HepG2 (cell line): Measurements from ENCODE around the gene TXNL4A. TPM values are rescaled to one million over a fixed set of nuclear protein-coding genes. Genes with fewer than 3 reads are reported as not detected.

Experiments used
- ATAC-seq: fragments of 200-7000 bp; cut with Tn5 transposase; 3 replicates; pipeline ENCODE4 v1.9.1; 2020; ENCODE audit warnings: mild to moderate bottlenecking, moderate library complexity
- BruUV-seq: library from RNA; stranded (reverse); fragments of 400-500 nt; replicated peaks from 2 replicates; lab custom pipeline; 2021; lab: Mats Ljungman, UMichigan
- CTCF ChIA-PET: fragments of 300-600 bp; formaldehyde crosslinking; extraction: SDS; loops from one replicate; lab custom pipeline; 2021; ENCODE audit warnings: low total read pairs, inconsistent platforms, low intra/inter-chr PET ratio; lab: Yijun Ruan, JAX
- POLR2A ChIA-PET: fragments of 350-600 bp; sonication (Branson Sonifier 250); formaldehyde crosslinking; loops from one replicate; lab custom pipeline; 2020; ENCODE audit warnings: antibody characterized with exemption, inconsistent platforms; lab: Yijun Ruan, JAX
- DNase-seq: peaks from one replicate; pipeline ENCODE4 v3.0.0-alpha.2; 2015; ENCODE audit warnings: low spot score
- FAIRE-seq: peaks from 3 replicates; lab custom pipeline; 2011; peaks lifted over from hg19 to GRCh38; lab: Jason Lieb, UNC
- H2AFZ ChIP-seq: one replicate; pipeline ENCODE4 v1.6.1; 2011; ENCODE audit warnings: low read length, inconsistent platforms
- H3K27ac ChIP-seq: fragments of 300-600 bp; 3 replicates; pipeline ENCODE4 v1.8.0; 2011; ENCODE audit warnings: mixed run types, mild to moderate bottlenecking, mixed read lengths, low read length, inconsistent platforms; ENCODE audit not compliant: insufficient read depth; ENCODE audit errors: extremely low read length
- H3K27me3 ChIP-seq, 2 experiments: fragments of 200-600 bp in 1 of 2; 2 replicates in 1 of 2; 3 replicates in 1 of 2; pipeline versions ENCODE4 v1.6.0 to v1.8.0; 2011; ENCODE audit warnings: low read length in 2 of 2, mild to moderate bottlenecking in 2 of 2, moderate library complexity in 2 of 2, inconsistent platforms in 1 of 2; ENCODE audit not compliant: insufficient read depth in 2 of 2, control insufficient read depth in 1 of 2
- H3K36me3 ChIP-seq, 2 experiments: fragments of 200-600 bp in 1 of 2; replicated peaks in 1 of 2; 2 replicates in 1 of 2; 3 replicates in 1 of 2; pipeline versions ENCODE4 v1.5.1 to v1.8.0; 2011; ENCODE audit warnings: low read length in 2 of 2, inconsistent platforms in 1 of 2; ENCODE audit not compliant: insufficient read depth in 2 of 2, control insufficient read depth in 1 of 2
- H3K4me1 ChIP-seq: 2 replicates; pipeline ENCODE4 v1.5.1; 2012; ENCODE audit warnings: low read length, inconsistent platforms; ENCODE audit not compliant: insufficient read depth
- H3K4me2 ChIP-seq: 2 replicates; pipeline ENCODE4 v1.6.0; 2011; ENCODE audit warnings: low read depth, low read length, inconsistent platforms
- H3K4me3 ChIP-seq, 3 experiments: fragments of 200-600 bp in 1 of 3; sonication (generic), shearing (Covaris generic) in 1 of 3; replicated peaks in 1 of 3; 2 replicates each; pipeline ENCODE4 v1.5.1; 2011 to 2016; ENCODE audit warnings: low read length in 3 of 3, inconsistent platforms in 2 of 3, low read depth in 2 of 3, mild to moderate bottlenecking in 2 of 3, control low read depth in 1 of 3, mixed read lengths in 1 of 3; ENCODE audit not compliant: insufficient read depth in 1 of 3
- H3K79me2 ChIP-seq: one replicate; pipeline ENCODE4 v1.6.1; 2011; ENCODE audit warnings: low read length, inconsistent platforms; ENCODE audit not compliant: insufficient read depth
- H3K9ac ChIP-seq: 2 replicates; pipeline ENCODE4 v1.6.0; 2011; ENCODE audit warnings: mild to moderate bottlenecking, low read depth, low read length, inconsistent platforms; ENCODE audit not compliant: insufficient read depth
- H3K9me3 ChIP-seq: 2 replicates; pipeline ENCODE4 v1.5.1; 2012; ENCODE audit warnings: mild to moderate bottlenecking, low read length
- H4K20me1 ChIP-seq: 2 replicates; pipeline ENCODE4 v1.6.0; 2011; ENCODE audit warnings: inconsistent platforms, mild to moderate bottlenecking, low read length, moderate library complexity; ENCODE audit not compliant: insufficient read depth
- CBX1 ChIP-seq: IDR thresholded peaks from one replicate; pipeline ENCODE4 v1.6.1; 2016; ENCODE audit warnings: antibody characterized with exemption, low read depth
- CEBPG ChIP-seq: IDR thresholded peaks from 2 replicates; pipeline ENCODE4 v1.6.1; 2016
- SP5 ChIP-seq: IDR thresholded peaks from 2 replicates; pipeline ENCODE4 v1.6.1; 2016; ENCODE audit warnings: low read depth, borderline replicate concordance
- SRSF9 ChIP-seq: fragments of 200-400 bp; formaldehyde crosslinking; IDR thresholded peaks from 2 replicates; pipeline ENCODE4 v1.6.1; 2018; ENCODE audit warnings: borderline replicate concordance, mild to moderate bottlenecking, low read depth, low read length; ENCODE audit not compliant: insufficient read depth, poor library complexity, severe bottlenecking
- TEAD3 ChIP-seq: optimal IDR thresholded peaks from 2 replicates; pipeline ENCODE3; 2016; ENCODE audit warnings: borderline replicate concordance
- TOE1 ChIP-seq: sonication (generic); formaldehyde crosslinking; IDR thresholded peaks from 2 replicates; pipeline ENCODE4 v1.4.0; 2020; ENCODE audit warnings: mild to moderate bottlenecking, missing genetic modification reagents
- WGBS: methylation state at CpG from one replicate; pipeline ENCODE4 v1.1.6; 2017; ENCODE audit warnings: low lambda C conversion rate; 5-methylcytosine and 5-hydroxymethylcytosine counted together
- in situ Hi-C: cut with HindIII; loops from 2 replicates; pipeline ENCODE4 v1.10.0; 2017; ENCODE audit warnings: low pct_unique_long_range_greater_than_20kb; ENCODE audit not compliant: extremely low pct_ligation_motif_present
- intact Hi-C: fragments of 100-400 bp; cut with micrococcal nuclease; formaldehyde crosslinking; loops from one replicate; pipeline ENCODE4 v1.10.0; 2022; ENCODE audit not compliant: unreplicated experiment
- polyA plus RNA-seq, 8 experiments: library from polyadenylated mRNA; depleted of rRNA in 3 of 8; stranded (reverse) in 7 of 8; unstranded in 1 of 8; fragments of >200 nt; fragmentation: Illumina TruSeq in 4 of 8; extraction: Trizol in 4 of 8; gene quantifications; 2 replicates each; pipeline versions ENCODE4 v1.2.1 to v1.2.3, GENCODE V29; 2011 to 2016; ENCODE audit warnings: low read depth in 4 of 8, missing spikeins in 1 of 8, mixed read lengths in 1 of 8; ENCODE audit not compliant: insufficient read depth in 1 of 8
- total RNA-seq, 5 experiments: library from RNA; depleted of rRNA; stranded (reverse); fragments of >200 nt; fragmentation: Illumina TruSeq; extraction: Trizol; gene quantifications; 2 replicates each; pipeline ENCODE4 v1.2.3, GENCODE V29; 2016; ENCODE audit warnings: low read depth in 1 of 5
- TF ChIP-seq, protein P1 (sequence below), 2 experiments: IDR thresholded peaks; 2 replicates each; pipeline ENCODE4 v1.6.1; 2011 to 2012; ENCODE audit warnings: low read length in 2 of 2, borderline replicate concordance in 1 of 2, low read depth in 1 of 2, mild to moderate bottlenecking in 1 of 2, moderate library complexity in 1 of 2
- TF ChIP-seq, protein P2 (sequence below): sonication (generic); formaldehyde crosslinking; IDR thresholded peaks from 2 replicates; pipeline ENCODE4 v1.5.1; 2020; ENCODE audit warnings: mild to moderate bottlenecking, missing genetic modification reagents, borderline replicate concordance

The TXNL4A gene
- total and polyA plus RNA-seq, 2 of the 13 experiments (the other 11 are each of a cell fraction or from before 2014, with no cell fraction given), result 172 to 202 TPM

DNA sequence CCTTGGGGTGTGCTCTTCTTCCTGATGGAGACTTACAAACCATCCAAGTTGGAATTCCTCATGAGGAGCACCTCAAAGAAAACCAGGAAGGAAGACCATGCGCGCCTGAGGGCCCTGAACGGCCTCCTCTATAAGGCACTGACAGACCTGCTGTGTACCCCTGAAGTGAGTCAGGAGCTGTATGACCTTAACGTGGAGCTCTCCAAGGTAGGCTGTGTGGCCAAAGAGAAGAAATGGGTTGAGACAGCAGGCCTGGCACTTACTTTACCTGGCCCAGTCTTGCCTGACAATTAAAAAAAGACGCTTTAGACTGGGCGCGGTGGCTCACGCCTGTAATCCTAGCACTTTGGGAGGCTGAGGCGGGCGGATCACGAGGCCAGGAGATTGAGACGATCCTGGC is 48.9 kb upstream of the TXNL4A start:
- ATAC-seq (no peak), DNase-seq (no peak), FAIRE-seq (no peak)
- Histone ChIP-seq H3K9me3 (no peaks in the 10 kb centered on the region), H4K20me1 (peaks cover 7% of the 10 kb centered on the region; the same call in 1 of the 2 replicates), H3K4me2 (no peak overlapping the region), H2AFZ (no peak overlapping the region), H3K79me2 (peaks cover 27% of the 10 kb centered on the region), H3K36me3 (peaks cover 11 to 37% of the 10 kb centered on the region in 2 experiments; a peak in 4 of 5 replicates), H3K9ac (no peak overlapping the region), H3K27me3 (no peaks in the 10 kb centered on the region; a peak in 1 of 5 replicates), H3K27ac (no peak overlapping the region), H3K4me3 (no peak overlapping the region), H3K4me1 (peaks cover 26% of the 10 kb centered on the region)
- WGBS, result 98% methylated on average over 9 of the region's 12 CpGs
- no peak for TF ChIP-seq SRSF9
- TF ChIP-seq, protein P1, sequence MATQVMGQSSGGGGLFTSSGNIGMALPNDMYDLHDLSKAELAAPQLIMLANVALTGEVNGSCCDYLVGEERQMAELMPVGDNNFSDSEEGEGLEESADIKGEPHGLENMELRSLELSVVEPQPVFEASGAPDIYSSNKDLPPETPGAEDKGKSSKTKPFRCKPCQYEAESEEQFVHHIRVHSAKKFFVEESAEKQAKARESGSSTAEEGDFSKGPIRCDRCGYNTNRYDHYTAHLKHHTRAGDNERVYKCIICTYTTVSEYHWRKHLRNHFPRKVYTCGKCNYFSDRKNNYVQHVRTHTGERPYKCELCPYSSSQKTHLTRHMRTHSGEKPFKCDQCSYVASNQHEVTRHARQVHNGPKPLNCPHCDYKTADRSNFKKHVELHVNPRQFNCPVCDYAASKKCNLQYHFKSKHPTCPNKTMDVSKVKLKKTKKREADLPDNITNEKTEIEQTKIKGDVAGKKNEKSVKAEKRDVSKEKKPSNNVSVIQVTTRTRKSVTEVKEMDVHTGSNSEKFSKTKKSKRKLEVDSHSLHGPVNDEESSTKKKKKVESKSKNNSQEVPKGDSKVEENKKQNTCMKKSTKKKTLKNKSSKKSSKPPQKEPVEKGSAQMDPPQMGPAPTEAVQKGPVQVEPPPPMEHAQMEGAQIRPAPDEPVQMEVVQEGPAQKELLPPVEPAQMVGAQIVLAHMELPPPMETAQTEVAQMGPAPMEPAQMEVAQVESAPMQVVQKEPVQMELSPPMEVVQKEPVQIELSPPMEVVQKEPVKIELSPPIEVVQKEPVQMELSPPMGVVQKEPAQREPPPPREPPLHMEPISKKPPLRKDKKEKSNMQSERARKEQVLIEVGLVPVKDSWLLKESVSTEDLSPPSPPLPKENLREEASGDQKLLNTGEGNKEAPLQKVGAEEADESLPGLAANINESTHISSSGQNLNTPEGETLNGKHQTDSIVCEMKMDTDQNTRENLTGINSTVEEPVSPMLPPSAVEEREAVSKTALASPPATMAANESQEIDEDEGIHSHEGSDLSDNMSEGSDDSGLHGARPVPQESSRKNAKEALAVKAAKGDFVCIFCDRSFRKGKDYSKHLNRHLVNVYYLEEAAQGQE (IDR thresholded peaks at IDR 0.05; ENCODE audit: borderline replicate concordance in 1 of 2, low read depth in 1 of 2, low read length in 2 of 2), result peak in 1 of 2 experiments; percentile 76
- in situ Hi-C loops (loop anchor here (5.0 kb wide), 1 partner anchor 65 kb away; no protein-coding TSS in a partner anchor), intact Hi-C loops (no loop called here)
- ChIA-PET POLR2A (no interaction called here), CTCF (no interaction called here)
- no TSS peak for BruUV-seq

DNA sequence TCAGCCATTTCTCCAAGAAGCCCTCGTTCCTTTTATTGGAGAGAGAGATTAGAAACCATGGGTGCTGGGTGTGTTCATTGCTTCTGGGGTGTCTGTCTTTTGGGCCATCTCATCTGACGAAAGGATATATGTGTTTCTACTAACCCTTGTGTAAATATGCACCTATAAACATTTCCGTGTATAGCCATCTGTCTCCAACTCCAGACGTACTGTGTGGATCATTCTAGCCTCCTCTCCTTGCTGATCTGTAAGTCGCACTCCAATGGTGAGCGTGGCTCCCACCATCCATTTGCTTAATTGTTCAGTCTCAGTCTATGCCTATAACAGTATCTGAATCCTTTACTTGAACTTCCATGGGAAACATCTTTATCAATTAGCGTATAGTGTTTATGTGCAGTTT is 47.6 kb upstream of the TXNL4A start:
- 74% methylated on average over 7 of the region's 7 CpGs for WGBS
- H4K20me1 ChIP-seq, result peaks cover 7% of the 10 kb centered on the region; the same call in 1 of the 2 replicates
- DNase-seq, result no peak
- intact Hi-C loops (loop anchor here (2.0 kb wide), 2 partner anchors 47 to 77 kb away; partner anchors contain the start of gene TXNL4A), in situ Hi-C loops (loop anchor here (5.0 kb wide), 1 partner anchor 66 kb away; no protein-coding TSS in a partner anchor)
- no peaks in the 10 kb centered on the region for H3K9me3 ChIP-seq
- H3K4me2 ChIP-seq, result peak overlapping the region; percentile 86
- H3K27me3 ChIP-seq, result no peaks in the 10 kb centered on the region; a peak in 1 of 5 replicates
- no TSS peak for BruUV-seq
- peak overlapping the region; percentile 74 to 78 (median 74); a peak in 5 of 6 replicates for H3K4me3 ChIP-seq
- ATAC-seq, result no peak
- FAIRE-seq, result no peak
- peaks cover 10 to 32% of the 10 kb centered on the region in 2 experiments; a peak in 4 of 5 replicates for H3K36me3 ChIP-seq
- H3K27ac ChIP-seq, result no peak overlapping the region
- H2AFZ ChIP-seq, result no peak overlapping the region
- POLR2A ChIA-PET, result no interaction called here
- CTCF ChIA-PET, result no interaction called here
- H3K79me2 ChIP-seq, result peaks cover 27% of the 10 kb centered on the region
- H3K4me1 ChIP-seq, result peaks cover 31% of the 10 kb centered on the region
- peak overlapping the region; percentile 82; the same call in 1 of the 2 replicates for H3K9ac ChIP-seq
- TF ChIP-seq, protein P2, sequence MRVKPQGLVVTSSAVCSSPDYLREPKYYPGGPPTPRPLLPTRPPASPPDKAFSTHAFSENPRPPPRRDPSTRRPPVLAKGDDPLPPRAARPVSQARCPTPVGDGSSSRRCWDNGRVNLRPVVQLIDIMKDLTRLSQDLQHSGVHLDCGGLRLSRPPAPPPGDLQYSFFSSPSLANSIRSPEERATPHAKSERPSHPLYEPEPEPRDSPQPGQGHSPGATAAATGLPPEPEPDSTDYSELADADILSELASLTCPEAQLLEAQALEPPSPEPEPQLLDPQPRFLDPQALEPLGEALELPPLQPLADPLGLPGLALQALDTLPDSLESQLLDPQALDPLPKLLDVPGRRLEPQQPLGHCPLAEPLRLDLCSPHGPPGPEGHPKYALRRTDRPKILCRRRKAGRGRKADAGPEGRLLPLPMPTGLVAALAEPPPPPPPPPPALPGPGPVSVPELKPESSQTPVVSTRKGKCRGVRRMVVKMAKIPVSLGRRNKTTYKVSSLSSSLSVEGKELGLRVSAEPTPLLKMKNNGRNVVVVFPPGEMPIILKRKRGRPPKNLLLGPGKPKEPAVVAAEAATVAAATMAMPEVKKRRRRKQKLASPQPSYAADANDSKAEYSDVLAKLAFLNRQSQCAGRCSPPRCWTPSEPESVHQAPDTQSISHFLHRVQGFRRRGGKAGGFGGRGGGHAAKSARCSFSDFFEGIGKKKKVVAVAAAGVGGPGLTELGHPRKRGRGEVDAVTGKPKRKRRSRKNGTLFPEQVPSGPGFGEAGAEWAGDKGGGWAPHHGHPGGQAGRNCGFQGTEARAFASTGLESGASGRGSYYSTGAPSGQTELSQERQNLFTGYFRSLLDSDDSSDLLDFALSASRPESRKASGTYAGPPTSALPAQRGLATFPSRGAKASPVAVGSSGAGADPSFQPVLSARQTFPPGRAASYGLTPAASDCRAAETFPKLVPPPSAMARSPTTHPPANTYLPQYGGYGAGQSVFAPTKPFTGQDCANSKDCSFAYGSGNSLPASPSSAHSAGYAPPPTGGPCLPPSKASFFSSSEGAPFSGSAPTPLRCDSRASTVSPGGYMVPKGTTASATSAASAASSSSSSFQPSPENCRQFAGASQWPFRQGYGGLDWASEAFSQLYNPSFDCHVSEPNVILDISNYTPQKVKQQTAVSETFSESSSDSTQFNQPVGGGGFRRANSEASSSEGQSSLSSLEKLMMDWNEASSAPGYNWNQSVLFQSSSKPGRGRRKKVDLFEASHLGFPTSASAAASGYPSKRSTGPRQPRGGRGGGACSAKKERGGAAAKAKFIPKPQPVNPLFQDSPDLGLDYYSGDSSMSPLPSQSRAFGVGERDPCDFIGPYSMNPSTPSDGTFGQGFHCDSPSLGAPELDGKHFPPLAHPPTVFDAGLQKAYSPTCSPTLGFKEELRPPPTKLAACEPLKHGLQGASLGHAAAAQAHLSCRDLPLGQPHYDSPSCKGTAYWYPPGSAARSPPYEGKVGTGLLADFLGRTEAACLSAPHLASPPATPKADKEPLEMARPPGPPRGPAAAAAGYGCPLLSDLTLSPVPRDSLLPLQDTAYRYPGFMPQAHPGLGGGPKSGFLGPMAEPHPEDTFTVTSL (CRISPR knock-in tag), result no peak
- no peak for TF ChIP-seq TEAD3
- TF ChIP-seq CBX1, result no peak
- no peak for TF ChIP-seq TOE1
- TF ChIP-seq SP5 (CRISPR knock-in tag), result no peak
- TF ChIP-seq CEBPG (CRISPR knock-in tag), result no peak
